ENCODE measurements around the gene TIMELESS. TPM values are rescaled to one million over a fixed set of nuclear protein-coding genes. Genes with fewer than 3 reads are reported as not detected.

The TIMELESS gene
- total RNA-seq, 1 donor from 2014 or later, result 27.9 TPM

GRCh38 chr12:56431850-56432249 is 17.4 kb downstream of the TIMELESS start:
- H3K27ac Mint-ChIP-seq, result no peak overlapping the region
- peaks cover 17% of the 10 kb centered on the region for H3K36me3 Mint-ChIP-seq
- no peaks in the 10 kb centered on the region for H3K4me1 Mint-ChIP-seq
- no peaks in the 10 kb centered on the region for H3K9me3 Mint-ChIP-seq
- H3K27me3 Mint-ChIP-seq (ENCODE audit: low read depth), result no peaks in the 10 kb centered on the region
- DNase-seq (ENCODE audit: low spot score in 2 of 2, unreplicated experiment in 2 of 2), result no peak
- H3K4me3 Mint-ChIP-seq, result no peak overlapping the region
- no peak for TF ChIP-seq CTCF (IDR thresholded peaks at IDR 0.05; ENCODE audit: unreplicated experiment)

DNA sequence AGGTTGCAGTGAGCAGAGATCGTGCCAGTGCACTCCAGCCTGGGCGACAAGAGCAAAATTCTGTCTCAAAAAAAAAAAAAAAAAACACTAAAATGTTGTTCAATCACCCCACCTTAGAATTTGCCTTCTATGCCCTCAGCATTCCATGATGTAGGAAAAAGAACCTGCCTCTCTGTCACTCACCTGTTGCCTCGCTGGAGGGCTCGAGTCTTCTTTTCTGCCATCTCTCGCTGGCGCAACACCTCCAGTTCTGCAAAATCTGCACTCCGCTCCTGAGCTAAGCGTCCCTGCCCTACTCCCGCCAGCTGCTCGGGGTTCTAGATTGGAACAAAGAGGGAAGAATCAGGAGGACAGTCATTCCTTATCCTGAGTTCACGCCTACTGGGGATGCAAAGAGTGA is 17.9 kb downstream of the TIMELESS start:
- Mint-ChIP-seq H3K27me3 (ENCODE audit: low read depth) (no peaks in the 10 kb centered on the region), H3K27ac (no peak overlapping the region), H3K36me3 (peaks cover 17% of the 10 kb centered on the region), H3K4me1 (no peaks in the 10 kb centered on the region), H3K9me3 (no peaks in the 10 kb centered on the region), H3K4me3 (no peak overlapping the region)
- TF ChIP-seq CTCF (IDR thresholded peaks at IDR 0.05; ENCODE audit: unreplicated experiment), result no peak
- no peak for DNase-seq (ENCODE audit: low spot score in 2 of 2, unreplicated experiment in 2 of 2)

DNA sequence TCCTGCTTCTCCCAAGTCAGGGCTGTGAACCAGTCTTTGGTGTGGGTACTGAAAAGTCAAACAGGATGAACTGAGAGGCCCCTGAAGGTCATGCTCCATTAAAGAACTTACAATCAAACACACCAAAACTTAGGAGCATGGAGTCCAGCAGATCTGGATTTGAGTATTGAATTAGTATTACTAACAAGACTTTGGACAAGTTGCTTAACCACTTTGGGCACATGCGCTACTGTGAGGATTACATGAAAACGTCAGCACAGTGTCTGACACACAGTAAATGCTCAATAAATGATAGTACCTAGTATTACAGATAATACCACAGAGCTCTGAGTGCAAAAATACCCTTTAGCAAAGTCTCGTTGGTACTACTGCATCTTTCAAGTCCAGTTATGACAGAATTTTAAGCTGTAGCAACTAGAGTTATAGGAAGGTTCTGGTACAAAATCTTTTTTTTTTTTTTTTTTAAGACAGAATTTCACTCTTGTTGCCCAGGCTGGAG is 23.2 kb downstream of the TIMELESS start:
- H3K9me3 Mint-ChIP-seq, result no peaks in the 10 kb centered on the region
- no peaks in the 10 kb centered on the region for H3K4me1 Mint-ChIP-seq
- DNase-seq (ENCODE audit: low spot score in 2 of 2, unreplicated experiment in 2 of 2), result no peak
- no peaks in the 10 kb centered on the region for H3K27me3 Mint-ChIP-seq (ENCODE audit: low read depth)
- peaks cover 20% of the 10 kb centered on the region for H3K36me3 Mint-ChIP-seq
- no peak for TF ChIP-seq CTCF (IDR thresholded peaks at IDR 0.05; ENCODE audit: unreplicated experiment)
- H3K4me3 Mint-ChIP-seq, result no peak overlapping the region
- no peak overlapping the region for H3K27ac Mint-ChIP-seq

DNA sequence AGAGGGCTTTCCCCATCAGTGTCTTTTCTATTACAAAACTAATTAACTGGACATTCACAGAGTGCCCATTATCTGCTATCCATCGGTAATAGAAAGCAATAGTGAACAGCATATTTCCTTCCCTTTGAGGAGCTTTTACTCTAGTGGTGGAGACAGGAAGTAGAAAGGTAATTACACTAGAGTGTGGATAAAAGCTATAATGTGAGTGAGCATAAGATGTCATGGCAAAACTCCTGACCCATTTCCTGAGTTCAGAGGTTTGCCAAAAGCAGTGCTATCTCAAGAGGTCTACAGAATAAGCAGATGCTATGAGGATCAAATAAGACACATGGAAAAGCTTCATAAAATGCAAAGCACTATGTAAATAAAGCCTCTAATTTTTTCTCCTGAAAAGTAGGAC is 24.0 kb downstream of the TIMELESS start:
- H3K27ac Mint-ChIP-seq, result no peak overlapping the region
- no peak for DNase-seq (ENCODE audit: low spot score in 2 of 2, unreplicated experiment in 2 of 2)
- H3K9me3 Mint-ChIP-seq, result no peaks in the 10 kb centered on the region
- no peaks in the 10 kb centered on the region for H3K4me1 Mint-ChIP-seq
- peaks cover 23% of the 10 kb centered on the region for H3K36me3 Mint-ChIP-seq
- H3K4me3 Mint-ChIP-seq, result no peak overlapping the region
- TF ChIP-seq CTCF (IDR thresholded peaks at IDR 0.05; ENCODE audit: unreplicated experiment), result no peak
- no peaks in the 10 kb centered on the region for H3K27me3 Mint-ChIP-seq (ENCODE audit: low read depth)

DNA sequence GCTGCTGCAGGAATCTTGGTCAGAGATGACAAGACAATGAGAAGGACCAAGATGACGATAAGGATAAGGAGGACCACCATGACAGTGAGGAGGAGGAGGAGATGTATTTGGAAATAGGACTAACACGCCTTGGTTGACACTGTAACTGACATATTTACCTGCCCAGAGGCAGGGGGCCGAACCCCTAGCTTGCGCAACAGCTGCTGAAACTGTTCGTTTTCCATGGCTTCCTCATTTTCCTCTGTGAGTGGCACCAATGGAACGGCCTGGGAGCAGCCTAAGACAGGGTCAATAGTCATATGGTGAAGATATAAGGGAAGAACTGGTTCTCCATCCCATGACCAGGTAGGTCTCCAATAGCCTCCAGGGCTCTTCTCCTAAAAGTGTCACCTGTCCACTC is 28.8 kb downstream of the TIMELESS start:
- TF ChIP-seq CTCF (IDR thresholded peaks at IDR 0.05; ENCODE audit: unreplicated experiment), result no peak
- H3K36me3 Mint-ChIP-seq, result peaks cover 15% of the 10 kb centered on the region
- no peak overlapping the region for H3K27ac Mint-ChIP-seq
- H3K9me3 Mint-ChIP-seq, result no peaks in the 10 kb centered on the region
- DNase-seq (ENCODE audit: low spot score in 2 of 2, unreplicated experiment in 2 of 2), result no peak
- no peaks in the 10 kb centered on the region for H3K4me1 Mint-ChIP-seq
- no peak overlapping the region for H3K4me3 Mint-ChIP-seq
- H3K27me3 Mint-ChIP-seq (ENCODE audit: low read depth), result no peaks in the 10 kb centered on the region

DNA sequence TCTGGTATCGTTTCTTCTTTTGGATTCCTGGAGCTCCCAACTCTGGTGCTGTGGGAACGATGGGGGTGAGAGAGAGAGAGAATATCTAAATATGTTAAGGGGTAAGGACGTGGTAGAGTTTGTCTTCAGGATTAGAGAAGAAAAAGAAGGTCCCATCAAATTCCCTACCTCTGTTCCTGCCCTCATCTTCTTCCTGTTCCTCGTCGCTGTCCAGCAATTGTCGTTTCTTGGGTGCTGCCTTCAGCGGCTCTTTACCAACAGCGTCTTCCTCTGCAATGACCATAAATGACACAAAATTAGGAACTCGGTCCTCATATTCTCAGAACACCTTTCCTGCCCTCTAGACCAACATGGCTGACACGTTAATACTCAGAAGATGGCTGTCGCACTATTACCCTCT is 31.5 kb downstream of the TIMELESS start:
- H3K27me3 Mint-ChIP-seq (ENCODE audit: low read depth), result no peaks in the 10 kb centered on the region
- DNase-seq (ENCODE audit: low spot score in 2 of 2, unreplicated experiment in 2 of 2), result no peak
- peaks cover 11% of the 10 kb centered on the region for H3K36me3 Mint-ChIP-seq
- no peak overlapping the region for H3K27ac Mint-ChIP-seq
- no peaks in the 10 kb centered on the region for H3K9me3 Mint-ChIP-seq
- no peak for TF ChIP-seq CTCF (IDR thresholded peaks at IDR 0.05; ENCODE audit: unreplicated experiment)
- H3K4me1 Mint-ChIP-seq, result no peaks in the 10 kb centered on the region
- no peak overlapping the region for H3K4me3 Mint-ChIP-seq
